ENCODE measurements around the gene HIP1.
A peak's percentile ranks its signal among the peaks of the same experiment; 100 is the strongest.
"Not testable (repeated sequence)": the region's sequence is repeated elsewhere in the genome, so short reads cannot be mapped to it uniquely, and the experiment has no call there.

Gene HIP1

GRCh38 chr7:75567948-75568595 is 170.7 kb downstream of the HIP1 start:
- DNase-seq, result no peak

DNA sequence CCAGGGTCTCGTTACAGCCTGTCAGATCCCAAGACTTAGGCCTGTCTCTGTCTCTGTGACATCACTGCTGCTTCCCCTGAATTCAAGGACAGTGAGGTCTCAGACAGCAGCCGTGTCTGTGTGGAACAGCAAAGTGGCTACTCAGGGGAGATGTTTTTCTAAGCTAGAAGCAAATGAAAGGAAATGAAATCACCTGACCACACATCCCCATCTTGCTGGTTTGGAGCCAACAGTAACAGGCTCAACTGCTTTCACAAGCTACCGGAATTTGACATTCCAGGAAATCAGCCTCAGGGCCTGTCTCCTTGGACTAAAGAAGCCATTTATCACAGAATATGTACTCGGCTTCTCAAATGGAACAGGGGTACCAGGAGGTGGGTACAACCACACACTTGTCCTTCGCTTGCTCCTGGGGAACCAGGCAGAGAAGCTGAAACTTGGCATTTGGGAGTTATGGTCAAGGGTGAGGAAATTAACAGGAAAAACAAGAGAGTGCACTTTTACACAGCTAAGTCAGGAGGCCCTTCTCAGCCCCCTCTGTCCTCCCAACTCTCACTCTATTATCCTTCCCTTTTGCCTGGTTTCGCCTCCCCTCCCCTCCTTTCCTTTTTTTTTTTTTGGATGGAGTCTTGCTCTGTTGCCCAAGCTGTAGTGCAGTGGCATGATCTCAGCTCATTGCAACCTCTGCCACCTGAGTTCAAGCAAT is 173.5 kb downstream of the HIP1 start:
- no peak for DNase-seq

DNA sequence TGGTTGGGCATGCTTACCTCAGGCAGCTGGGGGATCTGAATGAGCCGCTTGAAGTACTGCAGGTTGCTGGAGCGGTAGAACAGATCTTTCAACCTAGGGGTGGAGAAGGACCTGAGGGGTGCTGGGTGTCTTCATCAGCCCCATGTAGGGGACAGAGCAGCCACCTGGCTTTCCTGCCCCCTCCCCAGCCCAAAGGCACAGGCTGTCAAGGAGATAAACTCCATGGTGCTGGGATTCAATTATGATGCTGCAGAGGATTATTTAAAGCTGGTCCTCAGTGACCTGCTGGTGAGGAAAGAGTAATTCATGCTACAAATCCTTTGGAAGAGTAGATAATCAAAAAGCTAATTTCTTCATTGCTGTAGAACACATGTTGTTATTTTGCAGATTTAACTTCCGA is 175.6 kb downstream of the HIP1 start:
- DNase-seq, result no peak

GRCh38 chr7:75559976-75560365 is 178.8 kb downstream of the HIP1 start:
- no peak for DNase-seq

DNA sequence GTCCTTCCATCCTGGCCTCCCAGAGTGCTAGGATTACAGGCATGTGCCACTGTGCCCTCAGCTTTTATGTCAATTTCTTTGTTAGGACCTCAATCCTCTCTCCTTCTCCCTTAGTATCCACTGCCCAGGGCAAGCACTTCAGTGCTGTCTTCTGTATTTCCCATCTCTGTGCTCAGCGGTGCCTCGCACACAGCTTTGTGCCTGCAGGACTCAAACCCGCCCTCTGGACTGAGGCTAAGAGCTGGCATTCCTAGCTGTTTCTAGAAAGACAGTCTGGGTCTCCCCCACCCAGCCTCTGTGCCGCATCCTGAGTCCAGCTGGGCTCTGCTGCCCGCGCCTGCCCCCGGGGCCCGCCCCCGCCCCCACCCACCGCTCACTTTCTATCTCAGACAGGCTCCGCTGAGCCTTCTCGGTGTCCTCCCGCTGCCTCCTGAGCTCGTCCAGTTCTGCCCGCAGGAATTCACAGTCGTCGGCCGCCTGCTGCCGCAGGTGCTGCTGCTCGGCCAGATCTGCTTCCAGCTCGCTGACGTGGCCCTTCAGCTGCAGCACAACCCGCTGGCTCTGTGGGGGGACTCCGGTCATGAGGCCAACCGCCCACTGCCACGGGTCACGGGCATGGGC is 179.3 kb downstream of the HIP1 start:
- no peak for DNase-seq

DNA sequence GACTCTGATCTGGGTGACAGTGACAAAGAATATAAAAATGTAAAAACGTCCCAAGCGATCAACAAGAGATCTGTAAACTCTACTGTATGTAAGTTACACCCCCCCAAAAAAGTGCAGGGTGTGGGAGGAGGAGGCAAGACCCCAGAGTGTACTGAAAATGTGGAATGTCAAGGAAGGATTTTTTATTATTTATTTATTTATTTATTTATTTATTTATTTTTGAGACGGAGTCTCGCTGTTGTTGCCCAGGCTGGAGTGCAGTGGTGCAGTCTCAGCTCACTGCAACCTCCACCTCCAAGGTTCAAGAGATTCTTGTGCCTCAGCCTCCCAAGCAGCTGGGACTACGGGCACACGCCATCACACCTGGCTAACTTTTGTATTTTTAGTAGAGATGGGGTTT is 181.9 kb downstream of the HIP1 start:
- not testable (repeated sequence) for DNase-seq

- no peak for DNase-seq
Observed at GRCh38 chr7:75555736-75556135, 183.0 kb downstream of the HIP1 start.

- no peak for DNase-seq
Observed at GRCh38 chr7:75546237-75547015, 192.3 kb downstream of the HIP1 start.

- DNase-seq, result no peak
Observed at GRCh38 chr7:75537731-75538130, 201.0 kb downstream of the HIP1 start.

DNA sequence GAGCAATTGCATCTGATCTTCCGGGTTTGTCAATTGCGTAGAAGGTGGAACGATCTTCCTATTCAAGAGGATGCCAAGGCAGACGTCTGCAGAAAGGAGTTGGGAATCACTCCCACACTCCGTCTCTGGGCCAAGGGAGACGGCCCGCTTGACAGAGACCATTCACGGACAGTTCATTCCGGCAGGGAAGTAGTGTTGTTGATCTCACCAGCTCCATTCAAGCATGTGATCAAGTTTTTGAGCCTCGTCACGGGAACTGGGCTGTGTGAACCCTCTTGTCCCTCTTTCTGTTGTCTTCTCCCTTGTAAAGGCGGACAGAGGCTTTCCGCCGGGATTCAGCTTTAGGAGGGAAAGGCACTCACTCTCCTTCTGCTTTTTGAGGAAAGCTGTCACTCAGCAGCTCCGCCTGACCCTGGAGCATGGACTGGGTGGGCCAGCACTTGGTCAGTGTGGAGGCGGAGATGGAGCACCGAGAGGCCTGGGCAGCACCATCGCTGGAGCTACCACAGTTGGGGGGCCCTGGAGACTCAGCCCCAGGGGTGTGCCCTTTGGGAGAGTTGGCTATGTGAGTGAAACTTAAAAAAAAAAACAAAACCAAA is 201.7 kb downstream of the HIP1 start:
- DNase-seq, result no peak

- DNase-seq, result no peak
Observed at GRCh38 chr7:75536491-75536890, 202.2 kb downstream of the HIP1 start.

- DNase-seq, result no peak
Observed at GRCh38 chr7:75534727-75535307, 203.9 kb downstream of the HIP1 start.

DNA sequence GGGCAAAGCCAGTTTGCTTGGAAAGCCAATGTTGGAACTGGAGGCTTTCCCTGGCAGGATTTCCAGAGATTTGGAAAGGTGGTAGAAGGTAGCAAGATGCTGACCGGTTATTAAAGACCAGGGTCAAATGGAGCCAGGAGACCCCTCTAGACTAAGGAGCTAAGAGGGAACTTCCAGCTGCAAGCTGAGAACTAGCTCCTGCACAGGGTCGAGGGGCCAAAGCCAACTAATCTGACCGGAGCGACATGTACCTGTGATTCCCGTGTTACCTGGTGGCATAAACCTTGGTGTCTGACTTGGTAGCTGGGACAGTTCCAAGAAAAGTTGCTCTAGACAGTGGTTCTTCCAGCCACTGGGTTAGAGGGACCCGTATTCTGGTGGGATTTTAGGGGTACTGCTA is 204.8 kb downstream of the HIP1 start:
- no peak for DNase-seq

GRCh38 chr7:75532639-75533038 is 206.1 kb downstream of the HIP1 start:
- DNase-seq, result no peak

DNA sequence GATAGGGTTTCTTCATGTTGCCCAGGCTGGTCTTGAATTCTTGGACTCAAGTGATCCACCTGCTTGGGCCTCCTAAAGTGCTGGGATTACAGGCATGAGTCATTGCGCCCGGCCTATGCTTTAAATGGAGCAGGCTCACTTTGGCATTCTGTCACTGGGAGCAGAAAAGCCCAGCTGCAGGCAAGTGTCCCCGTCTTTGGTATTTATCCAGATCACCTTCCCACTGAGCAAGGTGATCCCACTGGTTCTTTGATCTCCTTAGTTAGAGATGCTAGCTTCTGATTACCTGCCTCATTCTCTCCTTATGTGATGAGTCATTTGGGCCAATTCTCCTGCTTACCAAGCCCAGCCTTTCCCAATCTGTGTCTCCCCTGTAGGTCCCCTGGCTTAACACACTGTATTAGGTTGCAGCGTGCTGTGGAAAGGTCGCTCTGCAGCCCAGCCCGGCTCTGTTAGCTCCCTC is 207.4 kb downstream of the HIP1 start:
- no peak for DNase-seq

DNA sequence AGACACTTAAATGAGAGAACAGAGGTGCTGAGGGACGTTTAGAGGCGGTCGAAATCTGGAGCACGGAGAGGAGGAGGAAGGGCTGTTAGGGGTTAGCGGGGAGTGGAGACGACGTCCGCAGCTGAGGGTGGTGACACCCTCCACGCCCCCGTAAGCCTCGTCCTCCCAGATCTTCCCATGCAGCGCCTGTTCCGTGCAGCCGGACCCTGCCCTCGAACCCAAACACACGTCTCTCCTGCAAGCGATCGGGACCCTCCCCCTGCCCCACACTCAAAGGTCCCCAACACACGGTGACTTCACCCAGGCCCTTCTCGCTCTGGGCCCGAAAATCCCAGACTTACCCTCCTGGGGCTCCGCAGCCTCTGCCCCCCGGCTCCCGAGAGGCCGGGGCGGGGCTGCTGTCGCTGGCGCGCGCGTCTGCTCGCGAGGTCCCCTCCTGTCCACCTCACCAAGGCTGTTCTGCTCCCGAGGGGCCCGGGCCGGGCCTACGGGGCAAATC is 211.5 kb downstream of the HIP1 start:
- not testable (repeated sequence) for DNase-seq

DNA sequence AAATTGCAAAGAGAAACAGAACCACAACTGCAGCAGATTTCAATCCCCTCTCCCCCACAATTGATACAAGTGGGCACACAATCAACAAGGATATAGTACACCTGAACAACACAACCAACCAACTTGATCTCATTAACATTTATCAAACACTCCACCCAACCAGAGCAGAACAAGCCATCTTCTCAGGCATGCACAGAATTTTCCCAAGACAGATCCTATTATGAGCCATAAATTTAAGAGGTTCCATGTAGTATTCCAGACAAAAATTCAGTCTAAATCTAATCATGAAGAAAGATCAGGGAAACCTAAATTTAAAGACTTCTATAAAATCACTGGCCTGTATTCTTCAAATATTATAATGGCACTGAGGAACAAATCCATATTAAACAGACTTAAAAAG is 217.0 kb downstream of the HIP1 start:
- not testable (repeated sequence) for DNase-seq

DNA sequence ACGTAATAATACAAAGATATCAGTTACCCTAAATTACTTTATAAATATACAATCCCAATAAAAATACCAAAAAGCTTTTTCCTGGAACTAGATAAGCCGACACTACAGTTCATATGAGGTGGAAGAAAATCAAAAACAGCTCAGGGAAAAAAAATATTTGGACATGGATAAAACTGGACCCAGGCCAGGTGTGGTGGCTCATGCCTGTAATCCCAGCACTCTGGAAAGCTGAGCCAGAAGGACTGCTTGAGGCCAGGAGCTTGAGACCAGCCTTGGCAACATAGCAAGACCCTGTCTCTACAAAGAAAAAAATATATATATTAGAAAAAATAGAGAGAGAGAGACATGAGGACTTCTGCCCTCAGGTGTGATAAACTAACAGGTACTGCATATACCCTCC is 219.9 kb downstream of the HIP1 start:
- not testable (repeated sequence) for DNase-seq

- DNase-seq, result not testable (repeated sequence)
Observed at GRCh38 chr7:75509033-75509432, 229.7 kb downstream of the HIP1 start.

DNA sequence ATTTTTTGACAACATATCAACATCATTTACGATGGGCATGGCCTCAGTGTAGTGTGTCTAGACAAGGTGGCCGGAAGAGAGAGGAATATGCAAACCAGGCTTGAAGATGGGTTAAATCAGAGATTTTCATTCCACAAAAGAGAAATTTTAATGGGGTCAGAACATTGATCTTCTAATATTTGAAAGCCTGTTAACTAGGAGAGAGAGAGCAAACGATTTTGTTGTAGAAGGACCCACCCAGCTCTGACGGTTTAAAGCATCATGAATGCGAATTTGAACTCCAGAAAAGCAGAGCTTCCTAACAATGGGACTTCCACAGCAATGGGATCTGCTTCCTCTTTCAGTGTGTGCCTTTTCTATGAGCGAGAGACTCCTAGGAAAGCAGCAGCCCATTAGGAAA is 246.7 kb downstream of the HIP1 start, which contains the start of gene SPDYE5:
TSS of gene SPDYE5 (plus strand) at position 301 of the 400 bp plus-strand sequence. CDS start 1,728 bp downstream, outside the sequence.
- DNase-seq, result not testable (repeated sequence)

GRCh38 chr7:75485979-75486643 is 252.6 kb downstream of the HIP1 start, which contains the start of gene POM121C:
POM121C (minus strand) TSS chr7:75486299; CDS start chr7:75441496, 44,803 bp downstream.
- DNase-seq, result peak; percentile 39
